ENCODE measurements around the gene TAF11. TPM values are rescaled to one million over a fixed set of nuclear protein-coding genes. Genes with fewer than 3 reads are reported as not detected.
"Not testable (repeated sequence)": the region's sequence is repeated elsewhere in the genome, so short reads cannot be mapped to it uniquely, and the experiment has no call there.

TAF11 gene, protein sequence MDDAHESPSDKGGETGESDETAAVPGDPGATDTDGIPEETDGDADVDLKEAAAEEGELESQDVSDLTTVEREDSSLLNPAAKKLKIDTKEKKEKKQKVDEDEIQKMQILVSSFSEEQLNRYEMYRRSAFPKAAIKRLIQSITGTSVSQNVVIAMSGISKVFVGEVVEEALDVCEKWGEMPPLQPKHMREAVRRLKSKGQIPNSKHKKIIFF
- 10 to 100 TPM; 14.6 to 25.9 (median 19.9) TPM for total RNA-seq
- 10 to 100 TPM; 22.7 to 75.7 TPM for polyA plus RNA-seq
- long read RNA-seq, donor 1, transcript TAF11-201 (5 exons, 1,580 nt) = major isoform, 22 of 24 reads
- long read RNA-seq, donor 1, partial matches to known transcripts = 2 of 24 reads
- long read RNA-seq, donor 1, other reads (novel, unspliced or antisense) = 0 of 24 reads
- long read RNA-seq, donor 2, transcript TAF11-201 (5 exons, 1,580 nt) = major isoform, 97 of 103 reads
- long read RNA-seq, donor 2, partial matches to known transcripts = 2 of 103 reads
- long read RNA-seq, donor 2, other reads (novel, unspliced or antisense) = 0 of 103 reads
- long read RNA-seq, donor 3, transcript TAF11-201 (5 exons, 1,580 nt) = major isoform, 23 of 29 reads
- long read RNA-seq, donor 3, partial matches to known transcripts = 5 of 29 reads
- long read RNA-seq, donor 3, other reads (novel, unspliced or antisense) = 1 of 29 reads

DNA sequence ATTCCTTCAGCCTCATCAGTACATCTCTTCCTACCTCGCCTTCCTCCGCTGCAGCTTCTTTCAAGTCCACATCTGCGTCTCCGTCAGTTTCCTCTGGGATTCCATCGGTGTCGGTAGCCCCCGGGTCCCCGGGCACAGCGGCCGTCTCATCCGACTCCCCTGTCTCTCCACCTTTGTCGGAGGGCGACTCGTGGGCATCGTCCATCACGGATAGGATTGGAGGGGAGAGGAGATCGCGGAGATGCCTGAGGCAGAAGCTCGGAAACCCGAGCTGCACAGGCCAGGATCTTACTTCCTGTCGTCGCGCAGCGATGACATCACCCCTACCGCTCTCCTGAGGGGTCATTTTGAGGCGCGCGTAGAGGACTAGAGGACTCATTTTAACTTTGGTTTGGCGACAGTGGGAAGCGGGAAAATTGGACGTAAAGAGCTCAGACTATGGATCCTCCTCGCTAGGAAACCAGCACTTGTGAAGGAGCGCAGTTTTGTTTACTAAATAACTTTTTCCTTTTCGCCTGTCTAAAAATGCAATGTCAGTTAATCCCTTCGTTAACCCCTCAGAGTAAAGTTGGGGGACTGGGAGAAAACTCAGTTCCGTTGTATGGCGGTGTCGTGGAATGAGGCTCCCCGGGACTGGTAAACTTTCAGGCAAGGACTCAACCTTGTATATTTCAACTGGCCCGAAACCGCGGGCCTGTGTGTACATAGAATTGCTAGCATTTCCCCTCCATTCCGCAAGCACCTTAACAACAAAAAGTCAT lies at the start of gene TAF11:
TAF11 (minus strand) TSS at position 290 of the 761 bp plus-strand sequence; CDS start at position 205, 85 bp downstream.
- WGBS, 4 donors = 0% methylated on average over 35 to 43 of the region's 43 CpGs
- peak within 1 kb of the TSS; percentile 65 to 95 (median 83) for H3K4me3 ChIP-seq
- peak; percentile 94 to 96 (median 95) for DNase-seq

DNA sequence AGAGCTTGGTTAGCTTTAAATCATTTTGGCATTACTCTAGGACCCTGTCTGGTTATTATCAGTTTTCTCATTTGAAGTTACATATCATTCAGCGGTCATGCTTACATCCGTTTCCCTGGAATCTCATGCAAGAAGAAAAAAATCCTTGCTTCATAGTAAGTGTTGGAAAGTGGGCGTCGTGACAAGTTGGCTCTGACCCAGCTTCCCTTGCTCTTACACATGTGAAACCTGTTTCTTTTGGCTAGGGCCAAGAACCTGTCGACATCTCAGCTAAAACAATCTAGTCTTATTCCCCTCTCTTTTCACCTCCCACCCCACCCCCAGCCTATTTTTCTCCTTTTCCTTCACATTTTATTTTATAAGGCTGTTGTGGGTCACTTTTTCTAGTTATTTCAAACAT lies 46.7 kb upstream of the TAF11 start:
- Histone ChIP-seq H3K36me3 (no peaks in the 10 kb centered on the region), H3K4me3 (no peak overlapping the region), H3K27ac (peak overlapping the region in 9 of 12 donors; percentile 31 to 74 (median 48)), H3K27me3 (no peaks in the 10 kb centered on the region), H3K4me1 (peaks cover 0 to 62% (median 42%) of the 10 kb centered on the region in 12 donors), H3K9me3 (no peaks in the 10 kb centered on the region)
- WGBS, 4 donors = 3 to 11% (median 9%) methylated on average over 5 of the region's 5 CpGs
- peak; percentile 39 to 84 (median 83) for ATAC-seq
- peak; percentile 83 to 91 (median 85) for DNase-seq
- TF ChIP-seq, protein P1, sequence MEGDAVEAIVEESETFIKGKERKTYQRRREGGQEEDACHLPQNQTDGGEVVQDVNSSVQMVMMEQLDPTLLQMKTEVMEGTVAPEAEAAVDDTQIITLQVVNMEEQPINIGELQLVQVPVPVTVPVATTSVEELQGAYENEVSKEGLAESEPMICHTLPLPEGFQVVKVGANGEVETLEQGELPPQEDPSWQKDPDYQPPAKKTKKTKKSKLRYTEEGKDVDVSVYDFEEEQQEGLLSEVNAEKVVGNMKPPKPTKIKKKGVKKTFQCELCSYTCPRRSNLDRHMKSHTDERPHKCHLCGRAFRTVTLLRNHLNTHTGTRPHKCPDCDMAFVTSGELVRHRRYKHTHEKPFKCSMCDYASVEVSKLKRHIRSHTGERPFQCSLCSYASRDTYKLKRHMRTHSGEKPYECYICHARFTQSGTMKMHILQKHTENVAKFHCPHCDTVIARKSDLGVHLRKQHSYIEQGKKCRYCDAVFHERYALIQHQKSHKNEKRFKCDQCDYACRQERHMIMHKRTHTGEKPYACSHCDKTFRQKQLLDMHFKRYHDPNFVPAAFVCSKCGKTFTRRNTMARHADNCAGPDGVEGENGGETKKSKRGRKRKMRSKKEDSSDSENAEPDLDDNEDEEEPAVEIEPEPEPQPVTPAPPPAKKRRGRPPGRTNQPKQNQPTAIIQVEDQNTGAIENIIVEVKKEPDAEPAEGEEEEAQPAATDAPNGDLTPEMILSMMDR (IDR thresholded peaks at IDR 0.05) = no peak
- TF ChIP-seq POLR2A (IDR thresholded peaks at IDR 0.05) = no peak
- intact Hi-C loops (cut with DNase I) = loop anchor here in 1 of 10 donors (5.0 kb wide), 1 partner anchor 33 kb away; no protein-coding TSS in a partner anchor

More for the DNA sequence above, at the start of gene TAF11:
- ATAC-seq = peak; percentile 91 to 96 (median 94)
- Histone ChIP-seq H3K27ac (peak within 1 kb of the TSS; percentile 11 to 93 (median 80)), H3K27me3 (no peaks in the 10 kb centered on the region), H3K4me1 (peaks cover 0 to 55% (median 24%) of the 10 kb centered on the region in 12 donors), H3K9me3 (no peaks in the 10 kb centered on the region), H3K36me3 (peaks cover 0 to 27% (median 7%) of the 10 kb centered on the region in 9 donors)
- peak in 1 of 2 donors; percentile 67 for TF ChIP-seq POLR2A (IDR thresholded peaks at IDR 0.05)
- TF ChIP-seq, protein P1 (IDR thresholded peaks at IDR 0.05) = no peak
- intact Hi-C loops (cut with DNase I) = loop anchor here in 8 of 10 donors (2.0 to 10.0 kb wide), 8 partner anchors 69 to 257 kb away; partner anchors contain the start of genes SNRPC (in 2 of the 8) and TCP11 (in 1 of the 8)

- not testable (repeated sequence) for ATAC-seq, DNase-seq, H3K27me3 ChIP-seq, H3K27ac ChIP-seq, H3K36me3 ChIP-seq, H3K4me3 ChIP-seq, H3K9me3 ChIP-seq
- WGBS, 4 donors = 87 to 91% (median 89%) methylated on average over 12 of the region's 12 CpGs
- intact Hi-C loops (cut with DNase I) = loop anchor here in 1 of 10 donors (5.0 kb wide), 1 partner anchor 35 kb away; no protein-coding TSS in a partner anchor
- H3K4me1 ChIP-seq = peaks cover 0 to 53% (median 32%) of the 10 kb centered on the region in 12 donors
Measured at GRCh38 chr6:34932202-34932601, 44.4 kb upstream of the TAF11 start.

DNA sequence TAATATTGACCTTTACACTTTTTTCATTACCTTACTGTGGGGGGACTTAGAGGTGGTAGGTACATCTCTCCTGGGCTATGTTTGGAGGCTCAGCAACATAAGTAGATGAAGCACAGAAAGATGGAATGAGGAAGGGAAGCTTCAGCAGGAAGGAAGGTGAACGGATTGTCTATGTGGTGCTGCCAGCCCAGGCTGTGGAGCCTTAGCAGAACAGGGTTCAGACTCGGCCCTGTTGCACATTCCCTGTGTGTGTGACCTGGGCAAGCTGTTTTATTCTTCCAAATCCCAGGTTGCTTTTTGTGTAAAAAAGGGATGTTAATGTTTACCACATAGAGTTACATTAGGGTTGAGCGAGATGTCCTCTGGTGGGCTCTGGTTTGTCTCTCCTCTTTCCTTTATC lies 42.4 kb upstream of the TAF11 start:
- WGBS, 4 donors = 62 to 82% (median 71%) methylated on average over 3 of the region's 3 CpGs
- H3K4me1 ChIP-seq = peaks cover 0 to 40% (median 27%) of the 10 kb centered on the region in 12 donors
- no peak overlapping the region for H3K4me3 ChIP-seq
- H3K36me3 ChIP-seq = no peaks in the 10 kb centered on the region
- no peaks in the 10 kb centered on the region for H3K27me3 ChIP-seq
- H3K9me3 ChIP-seq = no peaks in the 10 kb centered on the region
- TF ChIP-seq, protein P1 (IDR thresholded peaks at IDR 0.05) = no peak
- no peak for TF ChIP-seq POLR2A (IDR thresholded peaks at IDR 0.05)
- DNase-seq = no peak
- intact Hi-C loops (cut with DNase I) = loop anchor here in 1 of 10 donors (5.0 kb wide), 1 partner anchor 37 kb away; no protein-coding TSS in a partner anchor
- ATAC-seq = no peak
- no peak overlapping the region for H3K27ac ChIP-seq

All from heart left ventricle (tissue), 16 donors.